Esophagus squamous epithelium (tissue), 4 donors: ENCODE results near the gene USP11.

Experiments
- POLR2A ChIP-seq, 4 donors: fragments of 450-650 bp; IDR thresholded peaks; one replicate each; pipeline ENCODE4 v1.6.1; 2017; ENCODE audit warnings: antibody characterized with exemption in 4 of 4, mild to moderate bottlenecking in 4 of 4, moderate library complexity in 3 of 4
- TF ChIP-seq, protein P1 (sequence below), 6 experiments: fragments of 450-650 bp in 4 of 6; fragments of 200-600 bp in 2 of 6; sonication (generic) in 2 of 6; IDR thresholded peaks; one replicate each; pipeline ENCODE4 v1.5.1; 2016 to 2019; ENCODE audit warnings: antibody characterized with exemption in 6 of 6, mild to moderate bottlenecking in 4 of 6, moderate library complexity in 4 of 6

DNA sequence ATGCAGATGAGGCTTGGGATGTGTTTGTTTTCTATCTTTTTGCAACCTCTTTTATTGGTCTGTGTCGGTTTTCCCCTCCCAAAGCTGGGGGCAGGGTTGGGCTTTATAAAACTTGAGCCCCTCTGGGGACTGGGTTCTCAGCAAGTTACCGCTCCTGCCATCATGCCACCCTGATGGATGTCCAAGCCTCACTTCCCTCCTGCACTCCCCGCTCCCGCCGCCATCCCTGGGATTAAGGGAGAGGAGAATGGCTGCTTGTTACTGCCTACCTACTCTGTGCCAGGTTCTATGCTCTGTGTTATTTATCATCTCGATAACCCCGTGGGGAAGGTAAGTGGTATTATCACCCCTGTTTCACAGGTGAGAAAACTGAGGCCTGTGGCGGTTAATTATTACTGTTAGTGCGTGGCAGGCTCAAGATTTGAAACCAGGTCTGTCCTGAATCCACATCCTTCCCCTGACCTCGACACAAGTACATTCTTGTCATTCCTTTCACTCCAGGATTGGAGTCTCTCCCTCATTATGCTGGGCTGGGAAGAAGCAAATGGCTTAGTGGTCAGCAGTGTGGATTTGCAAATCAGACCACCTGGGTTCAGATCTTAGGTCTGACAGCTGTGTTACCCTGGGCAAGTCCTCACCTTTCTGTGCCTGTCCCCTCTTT, 34.7 kb upstream of the USP11 start:
- TF ChIP-seq, protein P1, sequence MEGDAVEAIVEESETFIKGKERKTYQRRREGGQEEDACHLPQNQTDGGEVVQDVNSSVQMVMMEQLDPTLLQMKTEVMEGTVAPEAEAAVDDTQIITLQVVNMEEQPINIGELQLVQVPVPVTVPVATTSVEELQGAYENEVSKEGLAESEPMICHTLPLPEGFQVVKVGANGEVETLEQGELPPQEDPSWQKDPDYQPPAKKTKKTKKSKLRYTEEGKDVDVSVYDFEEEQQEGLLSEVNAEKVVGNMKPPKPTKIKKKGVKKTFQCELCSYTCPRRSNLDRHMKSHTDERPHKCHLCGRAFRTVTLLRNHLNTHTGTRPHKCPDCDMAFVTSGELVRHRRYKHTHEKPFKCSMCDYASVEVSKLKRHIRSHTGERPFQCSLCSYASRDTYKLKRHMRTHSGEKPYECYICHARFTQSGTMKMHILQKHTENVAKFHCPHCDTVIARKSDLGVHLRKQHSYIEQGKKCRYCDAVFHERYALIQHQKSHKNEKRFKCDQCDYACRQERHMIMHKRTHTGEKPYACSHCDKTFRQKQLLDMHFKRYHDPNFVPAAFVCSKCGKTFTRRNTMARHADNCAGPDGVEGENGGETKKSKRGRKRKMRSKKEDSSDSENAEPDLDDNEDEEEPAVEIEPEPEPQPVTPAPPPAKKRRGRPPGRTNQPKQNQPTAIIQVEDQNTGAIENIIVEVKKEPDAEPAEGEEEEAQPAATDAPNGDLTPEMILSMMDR (IDR thresholded peaks at IDR 0.05): no peak
- no peak for TF ChIP-seq POLR2A (IDR thresholded peaks at IDR 0.05)
